IMR-90 (cell line): ENCODE data around the gene TIGD2. TPM values are rescaled to one million over a fixed set of nuclear protein-coding genes. Genes with fewer than 3 reads are reported as not detected.

ENCODE experiments used
- ATAC-seq: fragments of 200-7000 bp; cut with Tn5 transposase; 2 replicates; pipeline ENCODE4 v1.9.1; 2020; ENCODE audit warnings: low read depth, mild to moderate bottlenecking, moderate library complexity
- BruUV-seq: library from RNA; stranded (reverse); fragments of 400-500 nt; replicated peaks from 2 replicates; lab custom pipeline; 2021; lab: Mats Ljungman, UMichigan
- CTCF ChIA-PET: fragments of 300-600 bp; formaldehyde crosslinking; extraction: SDS; loops from one replicate; lab custom pipeline; 2021; ENCODE audit warnings: antibody characterized with exemption; lab: Yijun Ruan, JAX
- POLR2A ChIA-PET: fragments of 300-600 bp; sonication (Branson Sonifier 250); formaldehyde crosslinking; loops from one replicate; lab custom pipeline; 2022; ENCODE audit warnings: antibody characterized with exemption; ENCODE audit not compliant: unreplicated experiment; lab: Charles Lee
- DNase-seq: peaks from one replicate; pipeline ENCODE4 v3.0.0; 2013
- H2AFZ ChIP-seq: replicated peaks from 2 replicates; pipeline ENCODE3; 2013; ENCODE audit warnings: low read length, mild to moderate bottlenecking; ENCODE audit not compliant: poor library complexity
- H2AK5ac ChIP-seq: 2 replicates; pipeline ENCODE4 v1.6.1; 2013; ENCODE audit warnings: low read depth, low read length, inconsistent platforms
- H2AK9ac ChIP-seq: replicated peaks from 2 replicates; pipeline ENCODE3; 2013; ENCODE audit warnings: mild to moderate bottlenecking, low read depth, low read length, moderate library complexity; ENCODE audit not compliant: poor library complexity
- H2BK120ac ChIP-seq: 2 replicates; pipeline ENCODE4 v1.6.1; 2013; ENCODE audit warnings: low read depth, low read length, inconsistent platforms
- H2BK15ac ChIP-seq: 3 replicates; pipeline ENCODE4 v1.6.1; 2013; ENCODE audit warnings: low read depth, low read length, inconsistent platforms
- H2BK20ac ChIP-seq: 2 replicates; pipeline ENCODE4 v1.6.1; 2013; ENCODE audit warnings: low read depth, mild to moderate bottlenecking, inconsistent platforms, low read length, moderate library complexity
- H2BK5ac ChIP-seq: 2 replicates; pipeline ENCODE4 v1.6.1; 2013; ENCODE audit warnings: mild to moderate bottlenecking, low read depth, low read length, inconsistent platforms; ENCODE audit not compliant: poor library complexity, severe bottlenecking
- H3K14ac ChIP-seq: replicated peaks from 2 replicates; pipeline ENCODE4 v1.6.1; 2013; ENCODE audit warnings: low read depth, low read length, inconsistent platforms
- H3K18ac ChIP-seq: 2 replicates; pipeline ENCODE4 v1.6.1; 2013; ENCODE audit warnings: low read depth, low read length, control low read depth
- H3K23ac ChIP-seq: 2 replicates; pipeline ENCODE4 v1.6.1; 2013; ENCODE audit warnings: low read depth, low read length, inconsistent platforms
- H3K27ac ChIP-seq: 2 replicates; pipeline ENCODE4 v1.5.1; 2013; ENCODE audit warnings: mild to moderate bottlenecking, control low read depth, low read length; ENCODE audit not compliant: insufficient read depth
- H3K27me3 ChIP-seq: 2 replicates; pipeline ENCODE4 v1.6.1; 2013; ENCODE audit warnings: low read length; ENCODE audit not compliant: control insufficient read depth, insufficient read depth
- H3K36me3 ChIP-seq: 2 replicates; pipeline ENCODE4 v1.6.1; 2013; ENCODE audit warnings: low read length, mixed read lengths; ENCODE audit not compliant: control insufficient read depth, insufficient read depth
- H3K4ac ChIP-seq: 2 replicates; pipeline ENCODE4 v1.6.1; 2013; ENCODE audit warnings: low read depth, low read length, inconsistent platforms
- H3K4me1 ChIP-seq: 2 replicates; pipeline ENCODE4 v1.6.1; 2013; ENCODE audit warnings: low read length, mixed read lengths; ENCODE audit not compliant: control insufficient read depth, insufficient read depth
- H3K4me2 ChIP-seq: 2 replicates; pipeline ENCODE4 v1.6.1; 2013; ENCODE audit warnings: low read depth, mild to moderate bottlenecking, control low read depth, low read length, moderate library complexity
- H3K4me3 ChIP-seq: 2 replicates; pipeline ENCODE4 v1.5.1; 2013; ENCODE audit warnings: low read depth, mild to moderate bottlenecking, control low read depth, low read length, moderate library complexity; ENCODE audit not compliant: insufficient read depth
- H3K56ac ChIP-seq: 2 replicates; pipeline ENCODE4 v1.6.1; 2013; ENCODE audit warnings: low read length, inconsistent platforms; ENCODE audit not compliant: insufficient read depth; ENCODE audit errors: extremely low read depth
- H3K79me1 ChIP-seq, 2 experiments: 2 replicates each; pipeline ENCODE4 v1.6.1; 2013; ENCODE audit warnings: low read length in 2 of 2, inconsistent platforms in 1 of 2, low read depth in 1 of 2
- H3K9ac ChIP-seq: 2 replicates; pipeline ENCODE4 v1.6.1; 2013; ENCODE audit warnings: low read depth, low read length, control low read depth
- H3K9me1 ChIP-seq: 2 replicates; pipeline ENCODE4 v1.6.1; 2013; ENCODE audit warnings: low read length, inconsistent platforms; ENCODE audit not compliant: insufficient read depth
- H3K9me3 ChIP-seq: 2 replicates; pipeline ENCODE4 v1.6.1; 2013; ENCODE audit warnings: low read length; ENCODE audit not compliant: control insufficient read depth, insufficient read depth
- H4K20me1 ChIP-seq: 2 replicates; pipeline ENCODE4 v1.6.1; 2013; ENCODE audit warnings: low read length, inconsistent platforms; ENCODE audit not compliant: insufficient read depth
- H4K5ac ChIP-seq: 2 replicates; pipeline ENCODE4 v1.6.1; 2013; ENCODE audit warnings: mild to moderate bottlenecking, low read depth, low read length, control low read depth
- H4K8ac ChIP-seq, 2 experiments: 2 replicates each; pipeline ENCODE4 v1.6.1; 2013; ENCODE audit warnings: low read depth in 2 of 2, low read length in 2 of 2, control low read depth in 1 of 2, inconsistent platforms in 1 of 2
- H4K91ac ChIP-seq: 2 replicates; pipeline ENCODE4 v1.6.1; 2013; ENCODE audit warnings: low read depth, low read length, inconsistent platforms; ENCODE audit not compliant: insufficient read depth
- BHLHE40 ChIP-seq: fragments of 150-350 bp; IDR thresholded peaks from 2 replicates; pipeline ENCODE4 v1.6.1; 2016; ENCODE audit warnings: mild to moderate bottlenecking, low read depth, low read length
- CEBPB ChIP-seq: IDR thresholded peaks from 2 replicates; pipeline ENCODE4 v1.6.1; 2012; ENCODE audit warnings: low read depth, low read length, improper control_type of control experiment
- CHD1 ChIP-seq: IDR thresholded peaks from 2 replicates; pipeline ENCODE4 v1.6.1; 2012; ENCODE audit warnings: low read depth, low read length, improper control_type of control experiment
- FOS ChIP-seq: fragments of 150-350 bp; IDR thresholded peaks from 2 replicates; pipeline ENCODE4 v1.6.1; 2016; ENCODE audit warnings: low read depth, low read length
- MAZ ChIP-seq: IDR thresholded peaks from 2 replicates; pipeline ENCODE4 v1.6.1; 2012; ENCODE audit warnings: low read depth, mild to moderate bottlenecking, low read length, improper control_type of control experiment, moderate library complexity, borderline replicate concordance
- MXI1 ChIP-seq: IDR thresholded peaks from 2 replicates; pipeline ENCODE4 v1.6.1; 2012; ENCODE audit warnings: low read depth, mild to moderate bottlenecking, low read length, moderate library complexity, borderline replicate concordance
- NFE2L2 ChIP-seq: fragments of 150-350 bp; IDR thresholded peaks from 2 replicates; pipeline ENCODE4 v1.6.1; 2016; ENCODE audit warnings: low read depth, mild to moderate bottlenecking, low read length
- POLR2A ChIP-seq: IDR thresholded peaks from 2 replicates; pipeline ENCODE4 v1.6.1; 2012; ENCODE audit warnings: mild to moderate bottlenecking, low read depth, low read length
- RAD21 ChIP-seq: IDR thresholded peaks from 2 replicates; pipeline ENCODE4 v1.6.1; 2012; ENCODE audit warnings: low read length, improper control_type of control experiment
- RCOR1 ChIP-seq: IDR thresholded peaks from 2 replicates; pipeline ENCODE4 v1.6.1; 2012; ENCODE audit warnings: mild to moderate bottlenecking, low read length, improper control_type of control experiment; ENCODE audit not compliant: insufficient replicate concordance
- RFX5 ChIP-seq: IDR thresholded peaks from 2 replicates; pipeline ENCODE4 v1.8.0; 2012; ENCODE audit warnings: low read depth, mild to moderate bottlenecking, low read length, moderate library complexity
- WGBS, 2 experiments: methylation state at CpG; one replicate each; pipeline versions ENCODE4 v1.1.5 to v1.1.7; 2013; ENCODE audit warnings: missing lambda C conversion rate in 2 of 2; ENCODE audit not compliant: insufficient read length in 1 of 2; ENCODE audit errors: extremely low coverage in 2 of 2; 5-methylcytosine and 5-hydroxymethylcytosine counted together
- dilution Hi-C: fragments of 300-500 bp; cut with HindIII; formaldehyde crosslinking; loops from one replicate; pipeline ENCODE4 v1.14.3; 2018; ENCODE audit warnings: low sequenced_read_pairs; ENCODE audit not compliant: unreplicated experiment
- in situ Hi-C: fragments of 300-500 bp; cut with MboI; formaldehyde crosslinking; loops from 3 replicates; pipeline ENCODE4 v1.14.3; 2019; ENCODE audit warnings: low sequenced_read_pairs, inconsistent platforms, mixed read lengths
- intact Hi-C: fragments of 100-400 bp; cut with micrococcal nuclease; formaldehyde crosslinking; loops from 2 replicates; pipeline ENCODE4 v1.10.0; 2022
- polyA plus RNA-seq, 3 experiments: library from polyadenylated mRNA; depleted of rRNA; stranded (reverse); fragments of >200 nt; gene quantifications; 2 replicates each; pipeline ENCODE4 v1.2.3, GENCODE V29; 2012; ENCODE audit warnings: low replicate concordance in 1 of 3
- total RNA-seq: library from RNA; depleted of rRNA; stranded (reverse); fragments of >200 nt; gene quantifications from 2 replicates; pipeline ENCODE4 v1.2.3, GENCODE V29; 2012
- TF ChIP-seq, protein P1 (sequence below): fragments of 150-350 bp; IDR thresholded peaks from 2 replicates; pipeline ENCODE4 v1.6.1; 2017; ENCODE audit warnings: mild to moderate bottlenecking, antibody characterized with exemption, low read length, low read depth

Gene TIGD2
- total and polyA plus RNA-seq, 2 of the 4 experiments (the other 2 are of a cell fraction), result 5.6 to 12.4 TPM

DNA sequence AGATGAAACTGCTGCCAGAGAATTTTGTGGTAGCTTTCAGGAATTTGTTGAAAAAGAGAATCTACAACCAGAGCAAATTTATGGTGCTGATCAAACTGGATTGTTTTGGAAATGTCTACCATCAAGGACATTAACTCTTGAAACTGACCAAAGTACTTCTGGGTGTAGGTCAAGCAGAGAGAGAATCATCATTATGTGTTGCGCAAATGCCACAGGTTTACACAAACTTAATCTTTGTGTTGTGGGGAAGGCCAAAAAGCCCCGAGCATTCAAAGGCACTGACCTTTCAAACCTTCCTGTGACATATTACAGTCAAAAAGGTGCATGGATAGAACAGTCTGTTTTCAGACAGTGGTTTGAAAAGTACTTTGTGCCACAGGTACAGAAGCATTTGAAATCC is 2.1 kb downstream of the TIGD2 start (continued):
- TF ChIP-seq, protein P1, sequence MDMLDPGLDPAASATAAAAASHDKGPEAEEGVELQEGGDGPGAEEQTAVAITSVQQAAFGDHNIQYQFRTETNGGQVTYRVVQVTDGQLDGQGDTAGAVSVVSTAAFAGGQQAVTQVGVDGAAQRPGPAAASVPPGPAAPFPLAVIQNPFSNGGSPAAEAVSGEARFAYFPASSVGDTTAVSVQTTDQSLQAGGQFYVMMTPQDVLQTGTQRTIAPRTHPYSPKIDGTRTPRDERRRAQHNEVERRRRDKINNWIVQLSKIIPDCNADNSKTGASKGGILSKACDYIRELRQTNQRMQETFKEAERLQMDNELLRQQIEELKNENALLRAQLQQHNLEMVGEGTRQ, result no peak
- TF ChIP-seq RCOR1 (no peak), NFE2L2 (no peak), CHD1 (no peak), RAD21 (no peak), MXI1 (no peak)

DNA sequence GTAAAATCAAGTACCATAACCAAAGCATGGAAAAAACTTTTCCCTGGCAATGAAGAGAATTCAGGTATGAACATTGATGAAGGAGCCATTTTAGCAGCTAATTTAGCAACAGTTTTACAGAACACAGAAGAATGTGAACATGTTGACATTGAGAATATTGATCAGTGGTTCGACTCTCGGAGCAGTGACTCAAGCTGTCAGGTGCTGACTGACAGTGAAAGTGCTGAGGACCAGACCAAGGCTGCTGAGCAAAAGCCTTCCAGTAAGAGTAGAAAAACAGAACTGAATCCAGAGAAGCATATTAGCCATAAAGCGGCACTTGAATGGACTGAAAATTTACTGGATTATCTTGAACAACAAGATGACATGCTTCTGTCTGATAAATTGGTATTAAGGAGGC is 2.8 kb downstream of the TIGD2 start:
- dilution Hi-C loops, result no loop called here
- DNase-seq (no peak), ATAC-seq (no peak)
- Histone ChIP-seq H2AFZ (no peak overlapping the region), H3K56ac (no peak overlapping the region), H3K9ac (no peak overlapping the region), H3K14ac (no peak overlapping the region), H3K9me3 (peaks cover 2% of the 10 kb centered on the region; the same call in 1 of the 2 replicates), H2AK9ac (no peak overlapping the region), H2BK120ac (no peak overlapping the region), H3K18ac (no peak overlapping the region), H3K4ac (no peak overlapping the region), H4K91ac (no peak overlapping the region), H4K5ac (no peak overlapping the region), H3K4me1 (peaks cover 2% of the 10 kb centered on the region; the same call in 1 of the 2 replicates), H3K79me1 (peaks cover 17 to 27% of the 10 kb centered on the region in 2 experiments), H2AK5ac (no peak overlapping the region), H2BK20ac (no peak overlapping the region), H3K36me3 (peaks cover 6% of the 10 kb centered on the region), H3K27ac (no peak overlapping the region), H4K20me1 (no peaks in the 10 kb centered on the region; the same call in 1 of the 2 replicates), H3K4me2 (no peak overlapping the region), H2BK5ac (no peak overlapping the region), H4K8ac (no peak overlapping the region), H3K4me3 (no peak overlapping the region), H3K27me3 (peaks cover 18% of the 10 kb centered on the region), H3K23ac (no peak overlapping the region), H2BK15ac (no peak overlapping the region), H3K9me1 (no peaks in the 10 kb centered on the region)
- WGBS, 2 experiments, result 92% methylated on average over 2 of the region's 3 CpGs; no CpG with 5 or more reads in 1 of the 2 experiments
- intact Hi-C loops, result loop anchor here (5.0 kb wide), 1 partner anchor 582 kb away; no protein-coding TSS in a partner anchor
- no peak for TF ChIP-seq RFX5
- no peak for TF ChIP-seq BHLHE40
- no peak for TF ChIP-seq CHD1
- no peak for TF ChIP-seq MAZ
- TF ChIP-seq FOS, result no peak
- TF ChIP-seq CEBPB, result no peak
- TF ChIP-seq, protein P1, result no peak
- TF ChIP-seq NFE2L2, result no peak
- no peak for TF ChIP-seq RAD21
- no peak for TF ChIP-seq POLR2A
- no peak for TF ChIP-seq MXI1
- POLR2A ChIA-PET, result no interaction called here
- CTCF ChIA-PET, result no interaction called here
- in situ Hi-C loops, result loop anchor here (10.0 kb wide), 1 partner anchor 589 kb away; the partner anchor contains the start of gene PYURF
- BruUV-seq, result no TSS peak
